Pulmonary artery endothelial cell (primary cell): ENCODE results near the gene CAPS2. TPM values are rescaled to one million over a fixed set of nuclear protein-coding genes. Genes with fewer than 3 reads are reported as not detected.
A peak's percentile ranks its signal among the peaks of the same experiment; 100 is the strongest.
"Not testable (repeated sequence)": the region's sequence is repeated elsewhere in the genome, so short reads cannot be mapped to it uniquely, and the experiment has no call there.

Experiments
- DNase-seq: peaks from one replicate; pipeline ENCODE4 v3.0.0-alpha.2; 2011; ENCODE audit warnings: low read depth, low spot score
- total RNA-seq: library from RNA; depleted of rRNA; stranded (reverse); fragments of >200 nt; gene quantifications from 2 replicates; pipeline ENCODE4 v1.2.3, GENCODE V29; 2014

The CAPS2 gene
- 1.7 and 2.0 TPM in 2 replicates for total RNA-seq

GRCh38 chr12:75329918-75330826, at the start of gene CAPS2:
Gene CAPS2 (minus strand): TSS chr12:75330324. CDS start chr12:75326498, 3,826 bp downstream.
- DNase-seq, result peak; percentile 46

DNA sequence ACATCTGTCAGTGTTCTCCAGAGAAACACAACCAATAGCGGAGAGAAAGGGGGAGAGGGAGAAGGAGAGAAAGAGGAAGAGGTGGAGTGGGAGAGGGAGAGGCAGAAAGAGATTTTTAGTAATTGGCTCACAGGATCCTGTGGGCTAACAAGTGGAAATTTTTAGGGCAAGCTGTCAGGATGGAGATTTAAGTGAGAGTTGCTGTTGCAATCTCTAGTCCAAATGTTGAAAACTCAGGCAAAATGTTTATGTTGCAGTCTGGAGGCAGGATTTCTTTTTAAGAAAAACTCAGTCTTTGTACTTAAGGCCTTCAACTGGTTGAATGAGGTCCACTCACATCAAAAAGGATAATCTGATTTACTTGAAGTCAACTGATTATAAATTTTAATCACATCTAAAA, 48.2 kb upstream of the CAPS2 start:
- no peak for DNase-seq

DNA sequence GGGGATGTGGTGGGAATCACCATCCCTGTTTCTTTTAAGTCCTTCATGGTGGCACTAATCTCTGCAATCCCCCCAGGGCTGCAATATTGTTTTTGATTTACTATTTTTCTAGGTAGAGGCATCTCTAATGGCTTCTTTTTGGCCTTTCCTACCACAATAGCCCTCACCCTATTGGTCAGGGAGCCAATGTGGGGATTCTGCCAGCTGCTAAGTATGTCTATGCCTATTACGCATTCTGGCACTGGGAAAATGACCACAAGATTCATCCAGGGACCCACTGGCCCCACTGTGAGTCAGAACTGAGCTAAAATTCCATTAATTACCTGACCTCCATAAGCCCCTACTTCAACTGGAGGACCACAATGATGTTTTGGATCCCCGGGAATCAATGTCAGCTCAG, 44.8 kb upstream of the CAPS2 start:
- no peak for DNase-seq

- no peak for DNase-seq
These were observed 36.5 kb upstream of the CAPS2 start for GRCh38 chr12:75366629-75367028.

- no peak for DNase-seq
These were observed 34.8 kb upstream of the CAPS2 start for GRCh38 chr12:75364919-75365318.

GRCh38 chr12:75361408-75361807, 31.3 kb upstream of the CAPS2 start:
- no peak for DNase-seq

DNA sequence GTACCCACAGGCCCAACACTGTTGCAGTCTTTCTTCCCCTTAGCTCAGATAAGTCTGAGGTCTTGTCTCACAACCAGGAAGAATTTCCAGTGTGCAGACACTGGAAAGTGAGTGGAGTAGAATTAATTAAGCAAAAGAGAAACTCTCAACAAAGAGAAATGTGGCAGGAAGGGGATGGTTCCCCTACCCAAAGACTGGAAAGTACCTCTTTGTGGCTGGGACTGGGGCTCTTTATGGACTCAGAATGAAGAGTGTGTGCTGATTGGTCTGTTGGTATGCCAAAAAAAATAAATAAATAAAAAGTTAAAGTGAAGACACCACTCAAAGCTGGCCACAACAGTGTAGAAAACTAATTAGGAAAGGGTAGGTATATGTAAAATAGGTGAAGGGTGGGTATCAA, 30.8 kb upstream of the CAPS2 start:
- DNase-seq, result no peak

DNA sequence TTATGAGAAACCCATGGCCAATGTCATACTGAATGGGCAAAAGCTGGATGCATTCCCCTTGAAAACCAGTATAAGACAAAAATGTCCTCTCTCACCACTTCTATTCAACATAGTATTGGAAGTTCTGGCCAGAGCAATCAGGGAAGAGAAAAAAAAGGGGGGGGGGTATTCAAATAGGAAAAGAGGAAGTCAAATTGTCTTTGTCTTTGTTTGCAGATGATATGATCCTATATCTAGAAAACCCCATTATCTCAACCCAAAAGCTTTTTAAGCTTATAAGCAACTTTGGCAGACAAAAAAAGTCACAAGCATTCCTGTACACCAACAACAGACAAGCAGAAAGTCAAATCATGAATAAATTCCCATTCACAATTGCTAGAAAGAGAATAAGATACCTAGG, 23.9 kb upstream of the CAPS2 start:
- DNase-seq, result no peak

DNA sequence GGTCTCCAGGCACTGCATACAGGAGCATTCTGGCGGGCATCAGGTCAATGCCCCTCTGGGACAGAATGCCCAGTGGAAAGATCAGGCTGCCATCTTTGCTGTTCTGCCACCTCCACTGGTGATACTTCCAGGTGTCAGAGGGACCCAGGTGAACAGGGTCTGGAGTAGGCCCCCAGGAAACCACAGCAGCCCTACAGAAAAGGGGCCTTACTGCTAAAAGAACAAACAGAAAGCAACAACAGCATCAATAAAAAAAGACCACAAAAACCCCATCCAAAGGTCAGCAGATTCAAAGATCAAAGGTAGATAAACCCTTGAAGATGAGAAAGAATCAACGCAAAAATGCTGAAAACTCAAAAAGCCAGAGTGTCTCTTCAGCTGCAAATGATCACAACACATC, 20.3 kb upstream of the CAPS2 start:
- DNase-seq, result no peak

DNA sequence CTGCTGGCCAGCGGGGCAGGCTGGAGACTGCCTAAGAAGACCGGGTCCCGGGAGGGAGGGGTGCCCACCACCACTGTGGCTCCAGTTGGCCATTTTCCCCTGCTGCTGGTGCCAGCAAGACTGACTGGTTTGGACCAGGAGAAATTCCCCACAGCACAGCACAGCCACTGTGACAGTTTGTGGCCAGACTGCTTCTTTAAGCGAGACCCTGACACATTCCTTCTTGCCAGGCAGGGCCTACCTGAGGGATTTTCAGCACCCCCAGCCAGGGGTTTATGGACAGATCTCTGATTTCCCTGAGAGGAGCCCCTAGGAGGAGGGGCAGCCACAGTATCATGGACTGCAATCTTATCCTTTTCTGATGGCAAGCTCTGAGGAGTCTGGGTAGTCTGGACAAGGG, 19.8 kb upstream of the CAPS2 start:
- DNase-seq, result no peak

DNA sequence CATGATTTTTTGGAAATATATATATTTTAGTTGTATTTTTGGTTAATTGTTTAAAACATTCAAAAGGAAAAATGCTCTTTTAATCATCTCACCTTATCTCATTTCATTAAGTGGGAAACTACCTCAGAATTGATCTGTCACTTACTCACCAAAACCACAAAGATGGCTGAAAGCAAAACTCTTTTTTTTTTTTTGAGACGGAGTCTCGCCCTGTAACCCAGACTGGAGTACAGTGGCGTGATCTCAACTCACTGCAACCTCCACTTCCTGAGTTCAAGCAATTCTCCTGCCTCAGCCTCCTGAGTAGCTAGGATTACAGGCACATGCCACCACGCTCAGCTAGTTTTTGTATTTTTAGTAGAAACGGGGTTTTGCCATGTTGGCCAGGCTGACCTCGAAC, 16.1 kb upstream of the CAPS2 start:
- not testable (repeated sequence) for DNase-seq

GRCh38 chr12:75345531-75345930, 15.4 kb upstream of the CAPS2 start:
- DNase-seq, result no peak

DNA sequence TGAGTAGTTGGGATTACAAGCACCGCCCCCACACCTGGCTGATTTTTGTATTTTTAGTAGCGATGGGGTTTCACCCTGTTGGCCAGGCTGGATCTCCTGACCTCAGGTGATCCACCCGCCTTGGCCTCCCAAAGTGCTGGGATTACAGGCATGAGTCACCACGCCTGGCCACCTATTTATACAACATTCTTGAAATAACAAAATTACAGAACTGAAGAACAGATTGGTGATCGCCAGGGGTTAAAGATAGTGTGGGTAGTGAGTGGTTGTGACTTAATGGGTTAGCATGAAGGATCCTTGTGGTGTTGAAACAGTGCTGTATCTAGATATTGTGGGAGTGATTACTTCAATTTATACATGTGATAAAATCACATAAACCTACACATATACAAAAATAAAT, 11.7 kb upstream of the CAPS2 start:
- no peak for DNase-seq

DNA sequence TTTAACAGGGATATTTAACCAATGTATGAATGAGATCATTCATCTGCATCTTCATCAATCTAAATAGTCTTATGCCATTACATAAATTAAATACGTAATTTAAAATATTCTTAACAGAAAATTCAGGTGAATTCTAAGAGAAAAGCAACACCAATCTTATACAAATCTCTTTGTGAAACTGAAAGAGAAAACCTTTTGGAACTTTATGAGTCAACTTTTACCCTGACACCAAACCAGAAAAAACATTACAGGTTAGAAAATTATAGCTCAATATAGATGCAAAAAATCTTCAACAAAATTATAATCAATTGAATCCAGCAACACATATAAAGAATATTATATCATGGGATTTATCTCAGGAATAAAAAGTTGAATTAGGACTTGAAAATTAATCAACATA, 7.8 kb upstream of the CAPS2 start:
- DNase-seq, result no peak

GRCh38 chr12:75334384-75335030, 4.4 kb upstream of the CAPS2 start, which contains the start of gene GLIPR1L1:
Gene GLIPR1L1 (plus strand): TSS chr12:75334670. CDS start chr12:75334729, 59 bp downstream.
- peak; percentile 66 for DNase-seq

- no peak for DNase-seq
These were observed 2.5 kb downstream of the CAPS2 start for GRCh38 chr12:75327642-75328041.

GRCh38 chr12:75323663-75324062, 6.5 kb downstream of the CAPS2 start:
- DNase-seq, result no peak

GRCh38 chr12:75322464-75322863, 7.7 kb downstream of the CAPS2 start:
- no peak for DNase-seq

GRCh38 chr12:75317784-75318183, 12.3 kb downstream of the CAPS2 start:
- no peak for DNase-seq

DNA sequence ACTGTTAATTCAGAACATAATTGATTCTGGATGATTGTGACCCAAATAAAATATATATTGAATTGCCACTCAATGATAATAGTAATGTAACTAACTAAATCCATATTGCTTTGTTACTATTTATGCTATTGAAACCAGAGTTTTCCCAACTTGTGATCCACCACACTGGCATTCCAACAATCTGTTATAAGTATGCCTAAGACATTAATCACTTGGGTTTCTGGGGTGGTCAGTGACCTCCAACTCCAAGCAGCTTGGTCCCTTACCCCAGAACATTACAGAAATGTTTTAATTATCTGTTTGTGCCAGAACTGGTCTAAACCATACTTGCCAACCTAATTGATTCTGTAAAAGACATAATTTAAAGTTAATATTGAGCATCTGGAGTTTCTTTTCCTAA, 14.6 kb downstream of the CAPS2 start:
- DNase-seq, result no peak

DNA sequence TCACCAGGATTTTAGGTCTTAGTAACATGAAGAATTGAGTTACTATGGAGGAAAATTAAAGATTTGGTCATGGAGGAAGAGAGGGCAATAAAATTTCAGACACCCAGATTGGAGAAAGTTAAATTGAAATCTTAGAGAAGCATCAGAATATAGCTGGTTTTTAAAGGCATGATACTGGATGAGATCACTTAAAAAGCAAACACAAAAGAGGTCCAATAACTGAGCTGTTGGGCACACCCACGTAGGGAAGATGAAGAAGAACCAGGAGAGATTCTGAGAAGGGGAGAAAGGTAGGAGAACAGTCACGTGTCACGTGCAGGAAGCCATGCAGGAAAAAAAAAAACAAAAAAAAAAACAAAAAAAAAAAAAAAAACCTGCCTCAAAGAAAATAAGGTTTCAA, 18.8 kb downstream of the CAPS2 start:
- DNase-seq, result no peak

- no peak for DNase-seq
These were observed 21.8 kb downstream of the CAPS2 start for GRCh38 chr12:75308279-75308678.
